NCI-H2227 (cell line): ENCODE results near the gene RARRES1.

ENCODE experiments used
- DNase-seq: peaks from one replicate; lab custom pipeline; 2025; ENCODE audit not compliant: unreplicated experiment; lab: John Stamatoyannopoulos, UW

The RARRES1 gene

GRCh38 chr3:158765518-158766205, 33.4 kb upstream of the RARRES1 start:
- DNase-seq: no peak

GRCh38 chr3:158763421-158763820, 31.2 kb upstream of the RARRES1 start:
- DNase-seq: no peak

- no peak for DNase-seq
Observed at GRCh38 chr3:158762701-158763100, 30.4 kb upstream of the RARRES1 start.

GRCh38 chr3:158761350-158761749, 29.1 kb upstream of the RARRES1 start:
- DNase-seq: no peak

DNA sequence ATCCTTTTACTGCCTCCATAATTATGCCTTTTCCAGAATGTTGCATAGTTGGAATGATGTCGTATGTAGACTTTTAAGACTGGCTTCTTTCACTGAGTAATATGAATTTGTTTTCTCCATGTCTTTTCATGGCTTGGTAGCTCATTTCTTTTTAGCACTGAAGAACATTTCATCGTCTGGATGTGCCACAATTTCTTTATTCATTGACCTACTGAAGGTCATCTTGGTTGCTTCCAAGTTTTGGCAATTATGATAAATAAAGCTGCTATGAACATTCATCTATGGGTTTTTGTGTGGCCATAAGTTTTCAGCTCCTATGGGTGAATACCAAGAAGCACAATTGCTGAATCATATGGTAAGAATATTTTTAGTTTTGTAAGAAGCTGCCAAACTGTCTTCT, 23.2 kb upstream of the RARRES1 start:
- DNase-seq: no peak

GRCh38 chr3:158753854-158754253, 21.6 kb upstream of the RARRES1 start:
- no peak for DNase-seq

DNA sequence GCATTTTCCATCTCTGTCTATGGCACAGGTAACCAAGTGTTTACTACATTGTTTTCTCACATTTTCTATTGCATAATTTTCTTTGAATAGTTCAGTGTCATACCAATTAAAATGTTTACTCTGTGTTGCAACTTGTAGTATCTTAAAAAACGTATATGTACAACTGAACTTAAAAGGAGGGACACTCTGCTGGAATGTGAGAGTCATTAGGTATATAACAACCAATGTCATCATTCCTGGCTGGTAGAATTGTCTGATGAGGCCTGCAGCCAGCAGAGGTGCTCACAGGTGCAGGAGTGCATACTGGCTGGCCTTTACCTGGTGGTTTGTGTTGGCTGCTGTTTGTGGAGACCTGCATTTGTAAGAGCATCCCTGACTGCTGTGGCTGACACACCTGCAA, 19.1 kb upstream of the RARRES1 start:
- DNase-seq: no peak

DNA sequence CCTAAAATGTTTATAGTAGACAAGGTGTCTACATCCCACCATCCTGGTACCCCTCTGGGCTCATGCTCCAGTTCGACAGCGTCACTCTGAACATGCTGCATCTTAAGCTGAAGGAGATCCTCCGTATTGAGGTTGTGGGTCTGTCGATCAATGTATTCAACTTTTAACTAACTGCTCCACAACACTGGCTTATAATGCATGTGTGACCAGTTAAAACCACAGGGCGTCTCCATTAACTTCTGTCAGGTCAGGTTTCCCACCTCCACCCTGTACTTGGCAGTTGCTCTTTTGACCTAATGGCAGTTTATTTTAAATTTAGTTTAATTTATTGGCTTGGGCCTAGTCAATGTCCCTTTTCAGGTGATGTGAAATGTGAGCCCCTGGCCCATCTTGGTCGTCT, 17.8 kb upstream of the RARRES1 start:
- DNase-seq: no peak

GRCh38 chr3:158749526-158749925, 17.3 kb upstream of the RARRES1 start:
- no peak for DNase-seq

DNA sequence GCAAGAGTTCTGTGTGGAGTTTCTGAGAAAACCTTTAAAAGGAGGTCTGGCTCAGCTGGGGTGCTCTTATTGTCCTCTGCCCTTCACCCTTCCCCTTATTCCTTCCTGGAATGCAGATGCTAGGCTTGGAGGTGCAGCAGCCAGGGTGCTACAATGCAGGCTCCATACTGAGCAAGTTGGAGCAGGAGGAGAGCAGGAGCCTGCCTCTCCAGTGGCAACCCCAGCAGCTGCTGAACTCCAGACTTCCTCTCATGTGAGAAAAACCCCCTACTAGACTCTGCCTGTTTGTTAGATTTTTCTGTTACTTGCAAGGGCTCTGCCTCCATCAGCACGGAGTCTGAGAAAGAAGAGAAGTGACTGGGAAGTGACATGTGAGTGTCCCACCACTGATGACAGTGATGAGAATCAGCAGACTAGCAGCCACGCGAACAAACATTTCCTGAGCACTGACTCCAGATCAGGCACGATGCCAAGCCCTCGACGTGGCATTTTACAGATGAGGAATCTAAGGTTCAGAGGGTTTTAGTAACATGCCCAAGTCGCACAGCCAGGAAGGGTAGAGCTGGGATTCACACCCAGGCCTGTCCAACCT, 16.1 kb upstream of the RARRES1 start:
- no peak for DNase-seq

GRCh38 chr3:158747417-158747816, 15.2 kb upstream of the RARRES1 start:
- DNase-seq: no peak

GRCh38 chr3:158745551-158745950, 13.3 kb upstream of the RARRES1 start:
- DNase-seq: no peak

- DNase-seq: no peak
Observed at GRCh38 chr3:158744567-158745288, 12.5 kb upstream of the RARRES1 start.

DNA sequence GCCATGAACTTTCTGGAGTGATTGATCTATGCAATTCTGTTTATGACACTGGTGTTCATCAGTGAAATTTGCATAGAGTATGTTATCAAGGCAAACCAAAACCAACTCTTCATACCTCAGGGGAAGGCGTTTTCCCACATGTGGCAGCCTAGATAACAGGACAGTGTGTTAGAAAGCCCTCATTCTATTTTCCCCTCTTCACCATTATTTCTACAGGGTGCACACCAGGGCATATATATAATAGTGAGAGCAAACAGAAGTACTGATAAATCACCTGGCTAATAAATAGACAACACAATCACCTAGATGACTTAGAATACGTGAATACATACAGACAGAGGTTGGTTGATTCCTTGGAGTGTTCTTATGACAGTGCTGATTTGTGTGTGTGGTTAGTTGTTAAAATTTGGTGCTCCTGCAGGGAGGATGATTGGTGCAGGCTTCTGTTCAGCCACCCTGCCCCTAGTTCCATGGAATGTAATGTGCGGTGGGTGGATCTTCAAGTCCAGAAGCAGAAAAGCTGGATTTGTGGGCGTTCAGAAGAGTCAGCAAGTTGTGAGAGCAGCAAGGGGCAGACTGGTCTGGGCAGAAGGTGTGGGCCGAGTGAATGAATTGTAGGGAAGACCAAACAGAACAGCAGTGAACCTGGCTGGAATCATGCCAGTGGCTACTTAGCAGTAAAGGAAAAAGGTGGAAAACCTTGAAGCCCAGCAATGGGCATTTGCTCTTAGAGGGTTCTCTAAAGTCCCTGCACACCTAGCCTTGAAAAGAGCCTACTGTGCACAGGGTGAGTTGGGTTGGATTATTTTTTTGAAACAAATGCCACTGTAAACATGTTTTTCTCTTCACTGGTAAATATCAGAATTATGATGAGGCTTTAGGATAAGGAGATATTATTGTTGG, 11.7 kb upstream of the RARRES1 start:
- no peak for DNase-seq

GRCh38 chr3:158742871-158743663, 10.8 kb upstream of the RARRES1 start:
- no peak for DNase-seq

- DNase-seq: no peak
Observed at GRCh38 chr3:158739661-158740060, 7.4 kb upstream of the RARRES1 start.

DNA sequence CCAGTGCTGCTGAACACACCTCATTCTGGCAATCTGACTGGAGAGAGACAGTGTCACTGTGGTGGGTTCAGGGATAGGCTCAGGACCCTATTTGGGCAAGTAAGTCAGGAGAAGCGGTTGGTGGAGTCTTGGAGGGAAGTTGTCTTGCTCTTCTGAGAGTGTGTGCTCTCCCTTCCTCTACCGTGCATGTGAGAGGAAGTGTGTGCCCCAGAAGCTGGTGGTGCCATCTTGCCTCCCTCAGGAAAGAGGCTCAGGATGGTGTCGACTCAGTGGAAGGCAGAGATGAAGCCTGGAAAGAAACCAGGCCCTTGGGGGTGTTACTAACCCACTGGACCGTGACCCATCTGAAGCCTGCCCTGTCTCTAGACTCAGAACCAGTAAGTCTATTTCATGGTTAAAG, 6.8 kb upstream of the RARRES1 start:
- DNase-seq: no peak

DNA sequence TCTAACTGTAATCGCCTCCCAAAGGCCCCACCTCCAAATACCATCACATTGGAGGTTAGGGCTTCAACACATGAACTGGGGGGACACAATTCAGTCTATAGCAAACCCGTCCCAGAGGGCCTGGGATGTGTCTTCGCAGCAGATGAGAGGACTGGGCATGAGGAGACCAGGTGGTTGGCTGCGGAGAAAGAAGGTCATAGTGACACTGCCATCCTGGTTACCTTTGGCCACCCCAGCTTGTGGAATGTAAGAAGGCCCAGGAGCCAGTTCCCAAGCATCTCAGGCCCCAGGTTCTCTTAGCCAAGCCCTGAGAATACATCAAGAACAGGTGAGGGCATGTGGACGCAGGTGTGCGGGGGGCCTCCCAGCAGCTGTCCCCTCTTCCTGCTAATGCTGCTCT, 6.4 kb upstream of the RARRES1 start:
- no peak for DNase-seq

DNA sequence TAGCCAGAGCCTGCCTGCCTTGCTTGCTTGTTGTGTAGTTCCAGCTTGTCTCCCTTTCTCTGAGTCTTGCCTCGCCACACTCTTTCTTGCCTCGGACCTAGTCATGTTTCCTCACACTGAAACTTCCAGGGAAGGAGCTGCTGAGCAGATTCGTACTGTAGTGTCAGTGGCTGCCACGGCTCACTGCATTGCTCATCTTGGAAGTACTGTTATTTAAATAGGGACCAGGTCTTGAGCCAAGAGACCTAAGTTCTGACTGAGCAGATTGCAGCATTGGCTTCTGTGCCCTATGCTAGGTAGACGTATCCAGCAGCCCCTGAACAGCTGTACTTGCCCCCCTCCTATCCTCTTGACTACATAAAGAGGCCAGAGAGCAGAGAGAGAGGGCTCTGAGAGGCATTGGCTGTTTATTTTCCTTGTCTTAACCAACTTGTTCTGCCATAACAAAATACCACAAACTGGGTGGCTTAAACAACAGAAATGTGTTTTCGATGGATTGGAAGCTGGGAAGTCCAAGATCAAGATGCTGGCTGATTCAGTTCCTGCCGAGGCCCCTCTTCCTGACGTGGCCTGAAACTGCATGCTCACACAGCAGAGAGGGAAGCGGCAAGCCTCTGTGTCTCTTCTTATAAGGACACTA, 5.8 kb upstream of the RARRES1 start:
- DNase-seq: no peak

DNA sequence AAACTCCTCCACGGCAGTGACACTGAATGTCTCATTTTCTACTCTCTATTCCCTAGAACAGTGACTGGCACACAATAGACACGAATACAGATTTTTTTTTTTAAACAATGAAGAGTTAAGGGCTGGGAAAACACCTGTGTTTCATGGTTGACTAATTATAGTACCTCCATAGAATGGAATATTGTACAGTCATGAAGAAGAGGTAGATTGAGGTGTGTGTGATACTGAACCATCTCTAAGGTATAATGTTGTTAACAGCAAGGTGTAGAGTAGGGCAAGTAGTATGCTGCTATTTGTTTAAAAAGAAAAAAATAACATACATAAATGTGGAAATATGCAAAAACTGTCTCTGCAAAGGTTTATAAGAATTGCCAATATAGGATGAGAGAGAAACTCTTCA, 5.2 kb upstream of the RARRES1 start:
- DNase-seq: no peak
